Measurements from ENCODE around the gene JAZF1. TPM values are rescaled to one million over a fixed set of nuclear protein-coding genes. Genes with fewer than 3 reads are reported as not detected.

Gene JAZF1
- total RNA-seq, 1 donor from 2014 or later: 36.1 TPM

DNA sequence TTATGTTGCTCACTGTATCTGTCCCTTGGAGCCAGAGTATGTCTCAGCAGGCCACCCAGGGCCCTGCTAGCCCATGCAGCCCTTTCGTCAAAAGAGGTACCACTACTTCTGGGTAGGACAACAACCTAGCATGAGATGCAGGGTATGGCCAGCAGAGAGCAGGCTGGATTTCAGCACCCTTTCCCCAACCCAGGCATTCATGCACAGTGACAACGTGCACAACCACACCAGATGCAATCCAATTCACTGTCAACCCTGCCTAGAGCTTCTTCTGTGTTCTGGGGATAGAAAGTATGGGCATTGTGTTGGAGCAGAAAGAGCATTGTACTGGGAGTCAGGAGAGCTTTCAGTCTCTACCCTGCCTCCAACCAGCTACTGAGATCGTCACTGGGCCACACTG, 37.9 kb downstream of the JAZF1 start:
- no peaks in the 10 kb centered on the region for H3K27me3 ChIP-seq
- H3K36me3 ChIP-seq: no peaks in the 10 kb centered on the region
- H3K27ac ChIP-seq: peak overlapping the region; percentile 24
- TF ChIP-seq POLR2AphosphoS5 (IDR thresholded peaks at IDR 0.05; ENCODE audit: insufficient read depth in 1 of 2, low read depth in 1 of 2) (no peak), POLR2A (IDR thresholded peaks at IDR 0.05) (no peak)
- TF ChIP-seq, protein P1, sequence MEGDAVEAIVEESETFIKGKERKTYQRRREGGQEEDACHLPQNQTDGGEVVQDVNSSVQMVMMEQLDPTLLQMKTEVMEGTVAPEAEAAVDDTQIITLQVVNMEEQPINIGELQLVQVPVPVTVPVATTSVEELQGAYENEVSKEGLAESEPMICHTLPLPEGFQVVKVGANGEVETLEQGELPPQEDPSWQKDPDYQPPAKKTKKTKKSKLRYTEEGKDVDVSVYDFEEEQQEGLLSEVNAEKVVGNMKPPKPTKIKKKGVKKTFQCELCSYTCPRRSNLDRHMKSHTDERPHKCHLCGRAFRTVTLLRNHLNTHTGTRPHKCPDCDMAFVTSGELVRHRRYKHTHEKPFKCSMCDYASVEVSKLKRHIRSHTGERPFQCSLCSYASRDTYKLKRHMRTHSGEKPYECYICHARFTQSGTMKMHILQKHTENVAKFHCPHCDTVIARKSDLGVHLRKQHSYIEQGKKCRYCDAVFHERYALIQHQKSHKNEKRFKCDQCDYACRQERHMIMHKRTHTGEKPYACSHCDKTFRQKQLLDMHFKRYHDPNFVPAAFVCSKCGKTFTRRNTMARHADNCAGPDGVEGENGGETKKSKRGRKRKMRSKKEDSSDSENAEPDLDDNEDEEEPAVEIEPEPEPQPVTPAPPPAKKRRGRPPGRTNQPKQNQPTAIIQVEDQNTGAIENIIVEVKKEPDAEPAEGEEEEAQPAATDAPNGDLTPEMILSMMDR (IDR thresholded peaks at IDR 0.05): no peak
- DNase-seq (ENCODE audit: extremely low spot score in 2 of 2): no peak
- H3K4me1 ChIP-seq: peaks cover 23% of the 10 kb centered on the region
- intact Hi-C loops (cut with DNase I): no loop called here
- no peak overlapping the region for H3K4me3 ChIP-seq
- no peaks in the 10 kb centered on the region for H3K9me3 ChIP-seq

DNA sequence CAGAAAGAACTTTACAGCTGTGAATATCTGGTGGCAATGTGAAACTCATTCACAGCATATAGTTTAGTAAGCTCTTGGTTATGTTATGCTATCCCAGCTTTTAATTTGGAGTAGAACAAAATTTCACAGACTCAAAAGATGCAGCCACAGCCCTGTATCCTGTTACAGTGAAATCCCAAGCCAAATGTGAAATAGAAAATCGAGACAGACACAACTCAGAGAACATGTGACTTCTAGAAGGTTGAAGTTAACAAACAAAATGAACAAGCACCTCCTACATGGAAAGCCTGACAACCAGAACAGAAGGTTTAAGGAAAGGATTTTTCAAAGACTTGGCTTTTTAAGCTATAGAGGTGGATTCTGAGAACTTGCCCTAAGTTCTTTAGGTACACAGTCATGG, 39.6 kb downstream of the JAZF1 start:
- Histone ChIP-seq H3K27me3 (no peaks in the 10 kb centered on the region), H3K4me3 (no peak overlapping the region), H3K9me3 (no peaks in the 10 kb centered on the region), H3K36me3 (no peaks in the 10 kb centered on the region), H3K27ac (peak overlapping the region; percentile 25), H3K4me1 (peaks cover 39% of the 10 kb centered on the region)
- intact Hi-C loops (cut with DNase I): no loop called here
- TF ChIP-seq, protein P1 (IDR thresholded peaks at IDR 0.05): no peak
- no peak for TF ChIP-seq POLR2AphosphoS5 (IDR thresholded peaks at IDR 0.05; ENCODE audit: insufficient read depth in 1 of 2, low read depth in 1 of 2)
- TF ChIP-seq POLR2A (IDR thresholded peaks at IDR 0.05): no peak
- DNase-seq (ENCODE audit: extremely low spot score in 2 of 2): no peak

DNA sequence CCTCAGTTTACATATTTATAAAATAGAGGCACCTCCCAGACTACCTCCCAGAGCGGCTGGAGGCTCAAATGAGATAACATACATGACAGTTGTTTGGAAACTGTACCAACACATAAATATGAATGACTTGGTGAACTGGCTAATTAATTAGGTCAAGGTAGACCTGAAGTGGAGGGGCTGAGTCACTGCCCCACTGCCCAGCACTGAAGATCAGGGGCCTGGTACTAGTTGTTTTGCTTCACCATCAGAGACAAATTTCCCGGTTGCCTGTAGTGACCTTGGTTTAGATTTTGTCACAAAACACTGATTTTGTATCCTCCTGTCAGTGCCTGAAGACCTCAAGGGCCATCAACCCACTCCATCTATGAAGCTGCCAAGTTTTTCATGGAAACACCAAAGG, 41.8 kb downstream of the JAZF1 start:
- H3K4me3 ChIP-seq: no peak overlapping the region
- peaks cover 57% of the 10 kb centered on the region for H3K4me1 ChIP-seq
- no peaks in the 10 kb centered on the region for H3K36me3 ChIP-seq
- no peaks in the 10 kb centered on the region for H3K27me3 ChIP-seq
- TF ChIP-seq, protein P1 (IDR thresholded peaks at IDR 0.05): no peak
- TF ChIP-seq POLR2A (IDR thresholded peaks at IDR 0.05) (no peak), POLR2AphosphoS5 (IDR thresholded peaks at IDR 0.05; ENCODE audit: insufficient read depth in 1 of 2, low read depth in 1 of 2) (no peak)
- intact Hi-C loops (cut with DNase I): no loop called here
- H3K9me3 ChIP-seq: no peaks in the 10 kb centered on the region
- no peak for DNase-seq (ENCODE audit: extremely low spot score in 2 of 2)
- peak overlapping the region; percentile 12 for H3K27ac ChIP-seq

DNA sequence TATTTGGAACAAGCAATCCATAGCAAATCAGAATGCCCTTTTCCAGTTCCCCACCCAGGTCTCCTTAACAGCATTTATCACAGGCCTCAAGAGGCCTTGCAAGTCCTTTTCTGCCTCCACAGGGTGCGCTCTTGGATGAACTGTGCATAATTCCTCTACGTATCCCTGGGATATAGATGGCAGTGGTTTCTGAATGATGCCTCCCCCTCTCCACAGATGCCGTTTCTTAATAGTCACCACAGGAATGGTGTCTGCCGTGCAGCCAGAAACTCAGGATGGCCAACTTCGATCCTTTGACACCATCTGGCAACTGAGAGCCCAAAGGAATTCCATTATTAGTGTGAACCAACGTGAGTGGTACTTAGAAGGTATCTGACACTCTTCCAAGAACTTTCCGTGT, 43.1 kb downstream of the JAZF1 start:
- H3K9me3 ChIP-seq: no peaks in the 10 kb centered on the region
- no peak overlapping the region for H3K4me3 ChIP-seq
- H3K27me3 ChIP-seq: no peaks in the 10 kb centered on the region
- intact Hi-C loops (cut with DNase I): no loop called here
- H3K36me3 ChIP-seq: no peaks in the 10 kb centered on the region
- H3K27ac ChIP-seq: peak overlapping the region; percentile 69
- H3K4me1 ChIP-seq: peaks cover 69% of the 10 kb centered on the region
- DNase-seq (ENCODE audit: extremely low spot score in 2 of 2): no peak
- TF ChIP-seq POLR2AphosphoS5 (IDR thresholded peaks at IDR 0.05; ENCODE audit: insufficient read depth in 1 of 2, low read depth in 1 of 2) (no peak), POLR2A (IDR thresholded peaks at IDR 0.05) (no peak)
- TF ChIP-seq, protein P1 (IDR thresholded peaks at IDR 0.05): no peak

DNA sequence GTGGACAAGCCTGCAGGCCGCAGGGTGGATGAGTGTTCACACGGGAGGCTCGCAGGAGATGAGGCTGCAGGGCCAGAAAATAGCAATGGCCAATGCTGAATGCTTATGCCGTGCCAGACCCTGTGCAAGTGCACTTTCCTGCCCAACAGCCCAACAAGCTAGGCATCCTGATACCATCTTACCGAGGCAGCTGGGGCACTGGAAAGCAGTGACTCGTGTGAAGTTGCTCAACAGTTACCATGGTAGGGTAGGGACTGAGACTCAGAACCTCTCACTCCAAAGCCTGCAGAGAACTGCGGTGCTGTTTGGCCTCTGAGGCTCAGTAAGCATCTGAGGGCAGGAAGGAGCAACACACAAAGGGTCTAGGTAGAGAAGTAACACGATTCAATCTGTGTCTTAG, 43.7 kb downstream of the JAZF1 start:
- no peak overlapping the region for H3K4me3 ChIP-seq
- H3K27me3 ChIP-seq: no peaks in the 10 kb centered on the region
- H3K27ac ChIP-seq: peak overlapping the region; percentile 69
- H3K4me1 ChIP-seq: peaks cover 69% of the 10 kb centered on the region
- no peak for TF ChIP-seq POLR2AphosphoS5 (IDR thresholded peaks at IDR 0.05; ENCODE audit: insufficient read depth in 1 of 2, low read depth in 1 of 2)
- TF ChIP-seq, protein P1 (IDR thresholded peaks at IDR 0.05): no peak
- no peak for TF ChIP-seq POLR2A (IDR thresholded peaks at IDR 0.05)
- H3K9me3 ChIP-seq: no peaks in the 10 kb centered on the region
- intact Hi-C loops (cut with DNase I): no loop called here
- H3K36me3 ChIP-seq: no peaks in the 10 kb centered on the region
- no peak for DNase-seq (ENCODE audit: extremely low spot score in 2 of 2)
